ENCODE measurements around the gene RNF150. TPM values are rescaled to one million over a fixed set of nuclear protein-coding genes. Genes with fewer than 3 reads are reported as not detected.

RNF150 gene
- total and polyA plus RNA-seq, 2 of the 8 experiments (the other 6 are each of a cell fraction or from before 2014, with no cell fraction given), result 3.4 to 4.8 TPM

GRCh38 chr4:141132709-141133145, 542 bp downstream of the RNF150 start (continued):
- TF ChIP-seq NANOG (IDR thresholded peaks at IDR 0.05; ENCODE audit: insufficient read depth, low read depth, low read length, poor library complexity, severe bottlenecking), result no peak
- peak; percentile 7 for TF ChIP-seq TAF7 (optimal IDR thresholded peaks at IDR 0.05; ENCODE audit: borderline replicate concordance, low read depth, low read length)

Data from H1 (cell line).